ENCODE data around the gene SEC22A. TPM values are rescaled to one million over a fixed set of nuclear protein-coding genes. Genes with fewer than 3 reads are reported as not detected.

SEC22A gene
- polyA plus RNA-seq, 1 donor: 16.5 TPM

DNA sequence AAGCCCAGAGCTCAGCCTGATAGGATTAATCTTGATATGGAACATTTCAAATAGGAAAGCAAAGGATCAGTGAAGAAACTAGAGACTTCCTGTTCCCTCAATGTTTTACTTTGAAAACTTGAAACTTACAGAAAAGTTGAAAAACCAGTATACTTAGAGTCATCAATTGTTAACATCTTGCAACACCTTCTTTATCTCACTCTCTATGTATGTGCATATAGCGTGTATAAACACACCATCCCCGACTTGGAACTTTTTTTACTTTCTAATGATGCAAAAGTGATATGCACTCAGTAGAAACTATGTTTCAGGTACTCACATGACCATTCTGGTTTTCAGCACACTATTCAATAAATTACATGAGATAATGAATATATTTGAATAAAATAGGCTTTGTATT, 60.5 kb downstream of the SEC22A start:
- Histone ChIP-seq H3K27ac (ENCODE audit: low read length) (no peak overlapping the region), H3K36me3 (ENCODE audit: control insufficient read depth, insufficient read depth, low read length) (peaks cover 10% of the 10 kb centered on the region), H3K4me3 (ENCODE audit: low read length) (no peak overlapping the region), H3K4me1 (ENCODE audit: control insufficient read depth, insufficient read depth, low read length) (no peaks in the 10 kb centered on the region), H3K9me3 (ENCODE audit: control insufficient read depth, low read depth, low read length) (no peaks in the 10 kb centered on the region), H3K27me3 (ENCODE audit: control insufficient read depth, insufficient read depth, low read length) (no peaks in the 10 kb centered on the region)
- no peak for DNase-seq
- WGBS (ENCODE audit: insufficient coverage, low lambda C conversion rate): no CpG with 5 or more reads among the region's 2 CpGs

DNA sequence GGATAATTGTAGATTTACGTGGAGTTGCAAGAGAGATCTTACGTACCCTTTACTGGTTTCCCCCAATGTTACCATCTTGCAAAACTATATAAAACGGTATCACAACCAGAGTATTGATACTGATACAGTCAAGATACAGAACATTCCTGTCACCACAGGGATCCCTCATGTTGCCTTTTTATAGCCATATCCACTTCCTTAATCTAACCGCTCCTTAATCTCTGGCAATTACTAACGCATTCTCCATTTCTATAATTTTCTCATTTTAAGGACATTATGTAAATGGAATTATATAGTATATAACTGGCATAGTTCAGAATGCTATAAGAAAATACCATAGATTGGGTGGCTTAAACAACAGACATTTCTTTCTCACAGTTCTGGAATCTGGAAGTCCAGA, 61.1 kb downstream of the SEC22A start:
- no peaks in the 10 kb centered on the region for H3K9me3 ChIP-seq (ENCODE audit: control insufficient read depth, low read depth, low read length)

DNA sequence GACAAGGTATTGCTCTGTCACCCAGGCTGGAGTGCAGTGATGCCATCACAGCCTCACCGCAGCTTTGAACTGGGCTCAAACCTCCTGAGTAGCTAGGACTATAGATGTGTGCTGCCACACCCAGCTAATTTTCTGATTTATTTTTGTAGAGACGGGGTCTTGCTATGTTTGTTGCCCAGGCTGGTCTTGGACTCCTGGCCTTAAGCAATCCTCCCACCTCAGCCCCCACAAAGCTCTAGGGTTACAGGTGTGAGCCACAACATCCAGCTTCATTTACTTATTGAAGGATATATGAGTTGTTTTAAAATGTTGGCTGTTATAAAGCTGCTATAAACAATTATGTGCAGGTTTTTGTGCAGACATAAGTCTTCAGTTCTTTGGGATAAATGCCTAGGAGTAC, 62.2 kb downstream of the SEC22A start:
- Histone ChIP-seq H3K27me3 (ENCODE audit: control insufficient read depth, insufficient read depth, low read length) (no peaks in the 10 kb centered on the region), H3K4me1 (ENCODE audit: control insufficient read depth, insufficient read depth, low read length) (no peaks in the 10 kb centered on the region), H3K27ac (ENCODE audit: low read length) (no peak overlapping the region), H3K4me3 (ENCODE audit: low read length) (no peak overlapping the region), H3K36me3 (ENCODE audit: control insufficient read depth, insufficient read depth, low read length) (peaks cover 10% of the 10 kb centered on the region), H3K9me3 (ENCODE audit: control insufficient read depth, low read depth, low read length) (no peaks in the 10 kb centered on the region)
- DNase-seq: no peak
- WGBS (ENCODE audit: insufficient coverage, low lambda C conversion rate): no CpG with 5 or more reads among the region's 2 CpGs

More for the DNA sequence above, 61.1 kb downstream of the SEC22A start:
- Histone ChIP-seq H3K4me1 (ENCODE audit: control insufficient read depth, insufficient read depth, low read length) (no peaks in the 10 kb centered on the region), H3K4me3 (ENCODE audit: low read length) (no peak overlapping the region), H3K27ac (ENCODE audit: low read length) (no peak overlapping the region), H3K27me3 (ENCODE audit: control insufficient read depth, insufficient read depth, low read length) (no peaks in the 10 kb centered on the region), H3K36me3 (ENCODE audit: control insufficient read depth, insufficient read depth, low read length) (peaks cover 10% of the 10 kb centered on the region)
- DNase-seq: no peak
- 58% methylated on average over 2 of the region's 5 CpGs for WGBS (ENCODE audit: insufficient coverage, low lambda C conversion rate)

- Histone ChIP-seq H3K4me3 (ENCODE audit: low read length) (no peak overlapping the region), H3K9me3 (ENCODE audit: control insufficient read depth, low read depth, low read length) (no peaks in the 10 kb centered on the region), H3K27me3 (ENCODE audit: control insufficient read depth, insufficient read depth, low read length) (no peaks in the 10 kb centered on the region), H3K4me1 (ENCODE audit: control insufficient read depth, insufficient read depth, low read length) (no peaks in the 10 kb centered on the region), H3K36me3 (ENCODE audit: control insufficient read depth, insufficient read depth, low read length) (peaks cover 7% of the 10 kb centered on the region), H3K27ac (ENCODE audit: low read length) (no peak overlapping the region)
- DNase-seq: no peak
- WGBS (ENCODE audit: insufficient coverage, low lambda C conversion rate): no CpG with 5 or more reads among the region's 2 CpGs
These were observed 66.1 kb downstream of the SEC22A start for GRCh38 chr3:123267821-123268220.

DNA sequence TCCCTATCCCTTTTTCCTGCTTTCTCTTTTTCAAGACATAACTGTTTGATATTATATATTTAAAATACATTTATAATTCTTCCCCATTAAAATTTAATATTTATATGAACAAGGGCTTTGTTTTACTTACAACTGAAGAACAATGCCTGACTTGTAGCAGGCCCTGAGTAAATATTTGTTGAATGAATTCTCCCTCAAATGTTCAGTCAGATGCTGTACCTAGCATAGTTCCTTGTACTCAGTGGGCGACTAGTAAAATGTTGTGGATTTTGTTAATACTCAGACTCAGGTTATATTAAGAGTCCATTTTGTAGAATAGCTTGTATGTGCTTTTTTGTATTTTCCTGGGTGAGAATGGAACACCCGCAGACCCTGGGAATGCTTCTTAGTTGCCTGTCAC, 69.1 kb downstream of the SEC22A start:
- no CpG with 5 or more reads among the region's 2 CpGs for WGBS (ENCODE audit: insufficient coverage, low lambda C conversion rate)
- Histone ChIP-seq H3K4me1 (ENCODE audit: control insufficient read depth, insufficient read depth, low read length) (no peaks in the 10 kb centered on the region), H3K27ac (ENCODE audit: low read length) (no peak overlapping the region), H3K4me3 (ENCODE audit: low read length) (no peak overlapping the region), H3K27me3 (ENCODE audit: control insufficient read depth, insufficient read depth, low read length) (no peaks in the 10 kb centered on the region), H3K36me3 (ENCODE audit: control insufficient read depth, insufficient read depth, low read length) (no peaks in the 10 kb centered on the region), H3K9me3 (ENCODE audit: control insufficient read depth, low read depth, low read length) (no peaks in the 10 kb centered on the region)
- DNase-seq: no peak

- 0% methylated on average over 1 of the region's 5 CpGs for WGBS (ENCODE audit: insufficient coverage, low lambda C conversion rate)
- H3K9me3 ChIP-seq (ENCODE audit: control insufficient read depth, low read depth, low read length): no peaks in the 10 kb centered on the region
- H3K4me1 ChIP-seq (ENCODE audit: control insufficient read depth, insufficient read depth, low read length): no peaks in the 10 kb centered on the region
- H3K27me3 ChIP-seq (ENCODE audit: control insufficient read depth, insufficient read depth, low read length): no peaks in the 10 kb centered on the region
- H3K36me3 ChIP-seq (ENCODE audit: control insufficient read depth, insufficient read depth, low read length): no peaks in the 10 kb centered on the region
- DNase-seq: no peak
- no peak overlapping the region for H3K27ac ChIP-seq (ENCODE audit: low read length)
- H3K4me3 ChIP-seq (ENCODE audit: low read length): no peak overlapping the region
These were observed 69.9 kb downstream of the SEC22A start for GRCh38 chr3:123271466-123272159.

DNA sequence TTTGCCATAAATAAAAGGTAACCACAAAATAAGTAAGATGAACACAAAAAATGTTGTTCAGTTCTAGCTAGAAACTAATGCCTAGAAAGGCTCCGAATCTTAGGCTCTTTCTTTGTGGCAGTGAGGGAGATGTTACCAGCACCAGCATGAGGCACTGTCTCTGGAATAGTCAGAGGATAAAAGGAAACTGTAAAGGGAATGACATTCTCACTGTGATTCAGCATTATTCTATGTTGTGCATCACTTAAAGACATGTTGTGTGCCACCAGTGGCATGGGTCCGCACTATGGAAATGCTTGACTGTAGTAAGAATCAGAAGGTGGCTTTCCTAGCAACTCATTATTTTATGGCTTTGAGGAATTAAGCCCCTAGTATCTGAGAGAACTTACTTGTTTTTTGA, 70.8 kb downstream of the SEC22A start:
- no peak overlapping the region for H3K4me3 ChIP-seq (ENCODE audit: low read length)
- H3K9me3 ChIP-seq (ENCODE audit: control insufficient read depth, low read depth, low read length): no peaks in the 10 kb centered on the region
- DNase-seq: no peak
- H3K4me1 ChIP-seq (ENCODE audit: control insufficient read depth, insufficient read depth, low read length): no peaks in the 10 kb centered on the region
- H3K27ac ChIP-seq (ENCODE audit: low read length): no peak overlapping the region
- no peaks in the 10 kb centered on the region for H3K27me3 ChIP-seq (ENCODE audit: control insufficient read depth, insufficient read depth, low read length)
- no peaks in the 10 kb centered on the region for H3K36me3 ChIP-seq (ENCODE audit: control insufficient read depth, insufficient read depth, low read length)
- no CpG with 5 or more reads among the region's 2 CpGs for WGBS (ENCODE audit: insufficient coverage, low lambda C conversion rate)

DNA sequence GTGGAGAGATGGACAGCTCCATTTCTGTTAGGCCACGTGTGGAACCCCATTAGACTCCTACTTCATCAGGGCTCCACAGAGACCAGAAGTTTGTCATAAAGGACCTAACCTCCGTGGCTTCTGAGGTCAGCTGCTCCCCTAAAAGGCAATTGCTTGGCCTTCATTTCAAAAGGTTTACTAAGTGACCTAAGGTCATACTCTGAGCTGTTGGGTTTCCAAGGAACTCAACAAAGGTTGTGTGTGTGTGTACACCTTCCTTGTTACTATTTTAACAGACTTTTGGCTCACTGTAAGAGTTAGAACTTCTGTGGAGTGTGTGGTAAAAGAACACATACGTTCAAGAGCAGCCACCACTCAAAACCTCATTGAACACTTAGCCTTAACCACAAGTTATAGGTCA, 73.9 kb downstream of the SEC22A start:
- H3K27me3 ChIP-seq (ENCODE audit: control insufficient read depth, insufficient read depth, low read length): no peaks in the 10 kb centered on the region
- H3K4me3 ChIP-seq (ENCODE audit: low read length): no peak overlapping the region
- no peak overlapping the region for H3K27ac ChIP-seq (ENCODE audit: low read length)
- H3K9me3 ChIP-seq (ENCODE audit: control insufficient read depth, low read depth, low read length): no peaks in the 10 kb centered on the region
- H3K4me1 ChIP-seq (ENCODE audit: control insufficient read depth, insufficient read depth, low read length): no peaks in the 10 kb centered on the region
- WGBS (ENCODE audit: insufficient coverage, low lambda C conversion rate): 60% methylated on average over 1 of the region's 3 CpGs
- no peak for DNase-seq
- no peaks in the 10 kb centered on the region for H3K36me3 ChIP-seq (ENCODE audit: control insufficient read depth, insufficient read depth, low read length)

DNA sequence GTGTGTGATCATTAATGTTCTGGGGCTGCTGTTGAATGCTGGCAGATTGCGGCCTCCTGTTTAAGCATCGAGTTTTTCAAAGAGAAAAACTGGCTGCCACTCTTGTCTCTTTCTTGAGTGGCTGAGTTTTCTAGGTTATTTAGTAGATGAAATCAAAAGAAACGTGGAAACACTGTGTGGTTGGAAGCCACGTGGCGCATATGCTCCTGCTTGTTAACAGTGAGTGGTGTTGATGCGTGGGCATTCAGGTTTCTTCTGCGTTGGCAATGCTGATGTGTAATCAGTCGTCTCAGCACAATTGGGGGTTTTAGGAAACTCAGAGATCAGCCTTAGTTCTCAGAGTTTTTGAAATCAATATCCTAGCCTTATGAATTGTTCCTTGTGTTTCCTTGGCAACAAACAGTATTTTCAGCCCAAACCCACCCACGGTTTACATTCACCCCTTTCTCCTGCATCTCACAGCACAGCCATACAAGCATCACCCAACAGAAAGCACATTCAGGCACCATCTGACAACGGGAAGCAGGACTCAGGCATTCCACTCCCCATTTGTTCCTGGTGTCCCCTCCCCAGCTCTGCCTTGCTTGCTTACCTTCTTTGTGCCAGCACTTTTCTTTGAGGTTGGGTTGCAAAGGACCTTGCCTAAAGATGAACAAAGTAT, 74.7 kb downstream of the SEC22A start:
- H3K4me1 ChIP-seq (ENCODE audit: control insufficient read depth, insufficient read depth, low read length): no peaks in the 10 kb centered on the region
- no peak overlapping the region for H3K27ac ChIP-seq (ENCODE audit: low read length)
- peaks cover 2% of the 10 kb centered on the region for H3K36me3 ChIP-seq (ENCODE audit: control insufficient read depth, insufficient read depth, low read length)
- no peaks in the 10 kb centered on the region for H3K27me3 ChIP-seq (ENCODE audit: control insufficient read depth, insufficient read depth, low read length)
- 94% methylated on average over 3 of the region's 10 CpGs for WGBS (ENCODE audit: insufficient coverage, low lambda C conversion rate)
- no peak for DNase-seq
- no peak overlapping the region for H3K4me3 ChIP-seq (ENCODE audit: low read length)
- no peaks in the 10 kb centered on the region for H3K9me3 ChIP-seq (ENCODE audit: control insufficient read depth, low read depth, low read length)

GRCh38 chr3:123277106-123277505, 75.4 kb downstream of the SEC22A start:
- no peaks in the 10 kb centered on the region for H3K27me3 ChIP-seq (ENCODE audit: control insufficient read depth, insufficient read depth, low read length)
- no peak overlapping the region for H3K27ac ChIP-seq (ENCODE audit: low read length)
- H3K4me3 ChIP-seq (ENCODE audit: low read length): no peak overlapping the region
- H3K36me3 ChIP-seq (ENCODE audit: control insufficient read depth, insufficient read depth, low read length): peaks cover 3% of the 10 kb centered on the region
- no peaks in the 10 kb centered on the region for H3K4me1 ChIP-seq (ENCODE audit: control insufficient read depth, insufficient read depth, low read length)
- no CpG with 5 or more reads among the region's 6 CpGs for WGBS (ENCODE audit: insufficient coverage, low lambda C conversion rate)
- DNase-seq: no peak
- no peaks in the 10 kb centered on the region for H3K9me3 ChIP-seq (ENCODE audit: control insufficient read depth, low read depth, low read length)

- Histone ChIP-seq H3K27me3 (ENCODE audit: control insufficient read depth, insufficient read depth, low read length) (no peaks in the 10 kb centered on the region), H3K4me1 (ENCODE audit: control insufficient read depth, insufficient read depth, low read length) (no peaks in the 10 kb centered on the region), H3K9me3 (ENCODE audit: control insufficient read depth, low read depth, low read length) (no peaks in the 10 kb centered on the region), H3K36me3 (ENCODE audit: control insufficient read depth, insufficient read depth, low read length) (peaks cover 3% of the 10 kb centered on the region), H3K4me3 (ENCODE audit: low read length) (no peak overlapping the region), H3K27ac (ENCODE audit: low read length) (no peak overlapping the region)
- no CpG with 5 or more reads among the region's 5 CpGs for WGBS (ENCODE audit: insufficient coverage, low lambda C conversion rate)
- no peak for DNase-seq
These were observed 76.7 kb downstream of the SEC22A start for GRCh38 chr3:123278446-123278845.

Data from large intestine (tissue), 3 donors.